ENCODE data around the gene AKR1D1. TPM values are rescaled to one million over a fixed set of nuclear protein-coding genes. Genes with fewer than 3 reads are reported as not detected.

The AKR1D1 gene
- total RNA-seq, 1 experiment from 2014 or later: 0.10 TPM

GRCh38 chr7:138158739-138159528, 82.7 kb downstream of the AKR1D1 start:
- H3K9ac ChIP-seq (ENCODE audit: low read length): no peak overlapping the region
- no peak for ATAC-seq
- H3K9me3 ChIP-seq (ENCODE audit: control insufficient read depth in 1 of 2, insufficient read depth in 1 of 2, low read depth in 1 of 2, low read length in 2 of 2): no peaks in the 10 kb centered on the region
- DNase-seq (ENCODE audit: low read depth, low spot score): no peak
- ChIA-PET RAD21 (ENCODE audit: low non-redundant PET in 1 of 2, low total read pairs in 2 of 2, uncharacterized antibody in 2 of 2, unreplicated experiment in 2 of 2) (no interaction called here), POLR2A (no interaction called here), CTCF (no interaction called here)
- TF ChIP-seq POLR2A (IDR thresholded peaks at IDR 0.05; ENCODE audit: borderline replicate concordance, extremely low read depth, insufficient read depth, insufficient read length) (no peak), REST (IDR thresholded peaks at IDR 0.05; ENCODE audit: low read depth) (no peak), POLR2AphosphoS5 (IDR thresholded peaks at IDR 0.05; ENCODE audit: low read depth, low read length) (no peak), SIN3A (IDR thresholded peaks at IDR 0.05; ENCODE audit: low read depth) (no peak), TCF7L2 (IDR thresholded peaks at IDR 0.05; ENCODE audit: borderline replicate concordance, extremely low read depth, insufficient read depth, insufficient read length) (no peak), CEBPB (IDR thresholded peaks at IDR 0.05; ENCODE audit: low read depth) (no peak)
- intact Hi-C loops (cut with micrococcal nuclease): no loop called here
- no peak overlapping the region for H3K4me3 ChIP-seq (replicated peaks in 1 of 2; ENCODE audit: low read depth in 1 of 2, low read length in 2 of 2)
- no TSS peak for BruUV-seq (replicated peaks)
- H2AFZ ChIP-seq (ENCODE audit: low read depth, low read length, poor library complexity, severe bottlenecking): no peak overlapping the region
- H3K27me3 ChIP-seq (ENCODE audit: insufficient read depth, low read length): no peaks in the 10 kb centered on the region
- no peaks in the 10 kb centered on the region for H3K36me3 ChIP-seq (ENCODE audit: control insufficient read depth in 1 of 2, insufficient read depth in 2 of 2, low read length in 2 of 2)
- H3K4me1 ChIP-seq (ENCODE audit: control insufficient read depth in 1 of 2, insufficient read depth in 2 of 2, low read length in 2 of 2): peaks cover 0 to 8% of the 10 kb centered on the region in 2 experiments; a peak in 2 of 4 replicates
- no peak overlapping the region for H3K27ac ChIP-seq (ENCODE audit: low read depth, low read length)
- H3K79me2 ChIP-seq (ENCODE audit: insufficient read depth, low read length): no peaks in the 10 kb centered on the region
- no peak overlapping the region for H3K4me2 ChIP-seq (ENCODE audit: low read length)
- no peaks in the 10 kb centered on the region for H4K20me1 ChIP-seq (ENCODE audit: insufficient read depth)
- H3K9me2 ChIP-seq (ENCODE audit: insufficient read depth): no peaks in the 10 kb centered on the region
